Measurements from ENCODE around the gene HDAC4. TPM values are rescaled to one million over a fixed set of nuclear protein-coding genes. Genes with fewer than 3 reads are reported as not detected.

The HDAC4 gene
- total and polyA plus RNA-seq, 10 of the 15 experiments (the other 5 are each of a cell fraction or from before 2014, with no cell fraction given): 0.22 to 15.7 (median 4.8) TPM

DNA sequence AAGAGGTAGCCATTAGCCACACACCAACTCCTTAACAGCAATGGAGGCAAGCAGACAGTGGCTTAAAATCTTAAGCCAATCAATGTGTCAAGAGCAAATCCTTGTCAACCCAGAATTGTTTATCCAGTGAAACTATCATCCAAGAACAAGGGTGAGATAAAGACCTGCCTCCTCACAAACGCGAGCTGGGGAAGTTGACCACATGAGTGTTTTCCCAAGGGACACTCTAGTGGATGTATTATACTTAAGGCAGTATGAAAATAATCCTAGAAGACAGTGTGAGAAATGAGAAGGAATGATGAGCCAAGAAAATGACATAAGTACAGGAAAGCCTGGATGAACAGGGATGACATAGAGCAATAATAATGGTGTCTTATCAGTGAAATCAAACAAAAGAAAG, 343.3 kb downstream of the HDAC4 start:
- H3K4me3 ChIP-seq: no peak overlapping the region
- ChIA-PET RAD21 (ENCODE audit: unreplicated experiment) (no interaction called here), SMC1A (ENCODE audit: uncharacterized antibody, unreplicated experiment) (no interaction called here), POLR2A (no interaction called here), CTCF (no interaction called here)
- no peaks in the 10 kb centered on the region for H4K20me1 ChIP-seq (ENCODE audit: control insufficient read depth, insufficient read depth)
- no peak overlapping the region for H3K27ac ChIP-seq (ENCODE audit: control insufficient read depth, insufficient read depth)
- no peak for FAIRE-seq
- in situ Hi-C loops (cut with MboI): no loop called here
- H3K36me3 ChIP-seq (ENCODE audit: control insufficient read depth in 2 of 2, insufficient read depth in 2 of 2, low read length in 1 of 2): no peaks in the 10 kb centered on the region
- ATAC-seq: no peak
- TF ChIP-seq PRDM15 (CRISPR knock-in tag; IDR thresholded peaks at IDR 0.05) (no peak), TBL1XR1 (IDR thresholded peaks at IDR 0.05; ENCODE audit: low read depth, low read length) (no peak), LARP7 (IDR thresholded peaks at IDR 0.05) (no peak), JUNB (IDR thresholded peaks at IDR 0.05) (no peak), POLR2AphosphoS2 (IDR thresholded peaks at IDR 0.05; ENCODE audit: low read depth, low read length) (no peak), GATAD2B (conservative IDR thresholded peaks at IDR 0.05; ENCODE audit: low read depth) (no peak), GABPA (IDR thresholded peaks at IDR 0.05; ENCODE audit: low read depth) (no peak), E4F1 (IDR thresholded peaks at IDR 0.05; ENCODE audit: borderline replicate concordance, partially characterized antibody) (no peak)
- DNase-seq (ENCODE audit: low read depth, low spot score): no peak
- no peaks in the 10 kb centered on the region for H3K4me1 ChIP-seq (ENCODE audit: control insufficient read depth, insufficient read depth, low read length)
- no peaks in the 10 kb centered on the region for H3K9me3 ChIP-seq (replicated peaks; ENCODE audit: control insufficient read depth, insufficient read depth, low read length)
- H2AFZ ChIP-seq (ENCODE audit: control insufficient read depth, low read depth, low read length): no peak overlapping the region
- intact Hi-C loops (cut with micrococcal nuclease; ENCODE audit: unreplicated experiment): no loop called here
- no peak overlapping the region for H3K4me2 ChIP-seq (ENCODE audit: control insufficient read depth, insufficient read depth)
- no peaks in the 10 kb centered on the region for H3K79me2 ChIP-seq (ENCODE audit: control insufficient read depth, insufficient read depth, low read length)
- H3K27me3 ChIP-seq (replicated peaks in 1 of 2; ENCODE audit: control insufficient read depth in 2 of 2, insufficient read depth in 2 of 2, low read length in 1 of 2): no peaks in the 10 kb centered on the region
- BruUV-seq (replicated peaks): no TSS peak
- H3K9ac ChIP-seq (ENCODE audit: control insufficient read depth, insufficient read depth, low read length): no peak overlapping the region
- 56% methylated on average over 2 of the region's 2 CpGs for WGBS (ENCODE audit: insufficient coverage, insufficient replicate concordance, low lambda C conversion rate, missing lambda C conversion rate)

All from GM12878 (cell line).